ENCODE results near the gene LAMA3. TPM values are rescaled to one million over a fixed set of nuclear protein-coding genes. Genes with fewer than 3 reads are reported as not detected.

The LAMA3 gene
- total RNA-seq, 3 donors from 2014 or later (not counting 1 experiment from before 2014, with no cell fraction given) = not detected

- no peaks in the 10 kb centered on the region for H3K4me1 ChIP-seq (ENCODE audit: control insufficient read depth, insufficient read depth, low read length)
- no peak overlapping the region for H3K4me3 ChIP-seq (ENCODE audit: low read length)
- intact Hi-C loops (cut with micrococcal nuclease) = no loop called here
- Mint-ChIP-seq H3K27me3 (ENCODE audit: low read depth in 2 of 2) (peaks cover 15 to 30% of the 10 kb centered on the region in 2 donors), H3K9me3 (no peaks in the 10 kb centered on the region), H3K4me1 (no peaks in the 10 kb centered on the region), H3K4me3 (no peak overlapping the region), H3K36me3 (no peaks in the 10 kb centered on the region), H3K27ac (no peak overlapping the region)
- no peaks in the 10 kb centered on the region for H3K27me3 ChIP-seq (ENCODE audit: control insufficient read depth, insufficient read depth, low read length)
- H3K36me3 ChIP-seq (ENCODE audit: control insufficient read depth, insufficient read depth, low read length) = no peaks in the 10 kb centered on the region
- TF ChIP-seq, protein P1, sequence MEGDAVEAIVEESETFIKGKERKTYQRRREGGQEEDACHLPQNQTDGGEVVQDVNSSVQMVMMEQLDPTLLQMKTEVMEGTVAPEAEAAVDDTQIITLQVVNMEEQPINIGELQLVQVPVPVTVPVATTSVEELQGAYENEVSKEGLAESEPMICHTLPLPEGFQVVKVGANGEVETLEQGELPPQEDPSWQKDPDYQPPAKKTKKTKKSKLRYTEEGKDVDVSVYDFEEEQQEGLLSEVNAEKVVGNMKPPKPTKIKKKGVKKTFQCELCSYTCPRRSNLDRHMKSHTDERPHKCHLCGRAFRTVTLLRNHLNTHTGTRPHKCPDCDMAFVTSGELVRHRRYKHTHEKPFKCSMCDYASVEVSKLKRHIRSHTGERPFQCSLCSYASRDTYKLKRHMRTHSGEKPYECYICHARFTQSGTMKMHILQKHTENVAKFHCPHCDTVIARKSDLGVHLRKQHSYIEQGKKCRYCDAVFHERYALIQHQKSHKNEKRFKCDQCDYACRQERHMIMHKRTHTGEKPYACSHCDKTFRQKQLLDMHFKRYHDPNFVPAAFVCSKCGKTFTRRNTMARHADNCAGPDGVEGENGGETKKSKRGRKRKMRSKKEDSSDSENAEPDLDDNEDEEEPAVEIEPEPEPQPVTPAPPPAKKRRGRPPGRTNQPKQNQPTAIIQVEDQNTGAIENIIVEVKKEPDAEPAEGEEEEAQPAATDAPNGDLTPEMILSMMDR (IDR thresholded peaks at IDR 0.05) = no peak
- ATAC-seq = no peak
- H3K9me3 ChIP-seq (ENCODE audit: control insufficient read depth, insufficient read depth, low read length) = no peaks in the 10 kb centered on the region
- WGBS (ENCODE audit: insufficient coverage) = 95% methylated on average over 1 of the region's 1 CpG
- no peak overlapping the region for H3K27ac ChIP-seq (ENCODE audit: low read length)
- DNase-seq = no peak
Measured at GRCh38 chr18:23719634-23720201, 30.5 kb downstream of the LAMA3 start.

DNA sequence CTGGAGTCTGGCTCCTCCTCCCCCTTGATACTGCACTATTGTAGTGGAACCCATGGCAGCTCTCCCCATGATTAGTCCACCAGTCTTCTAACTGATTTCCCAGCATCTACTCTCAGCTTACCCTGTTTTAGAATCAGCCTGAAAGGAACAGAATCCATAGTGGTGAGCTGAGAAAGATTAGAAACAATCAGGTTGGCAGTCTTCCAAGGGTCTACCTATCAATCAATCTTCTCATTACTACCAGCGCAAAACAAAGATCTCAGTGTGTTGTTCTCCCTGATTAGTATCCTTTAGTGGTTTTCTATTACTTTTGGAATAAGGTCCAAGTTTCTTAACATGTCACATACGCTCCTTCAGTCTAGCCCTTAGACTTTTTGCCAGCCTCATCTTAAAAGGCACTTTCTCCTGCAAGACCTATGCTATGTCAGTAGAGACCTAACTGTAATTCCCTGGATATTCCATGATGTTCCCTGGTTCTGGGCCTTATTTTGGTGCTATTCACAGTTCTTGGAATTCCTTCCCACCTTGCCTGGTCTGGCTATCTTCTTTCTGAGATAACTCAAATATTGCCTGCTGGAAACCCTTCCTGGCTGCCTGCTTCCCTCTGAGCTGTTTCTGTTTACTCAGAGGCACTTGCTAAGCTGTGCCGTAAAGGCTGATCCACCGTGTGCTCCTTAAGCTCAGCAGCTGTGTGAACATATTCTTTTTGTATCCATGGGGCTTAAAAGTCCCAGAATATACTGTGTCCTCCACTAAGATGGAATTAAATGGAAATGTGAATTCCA is 32.6 kb downstream of the LAMA3 start:
- intact Hi-C loops (cut with micrococcal nuclease) = no loop called here
- no peaks in the 10 kb centered on the region for H3K27me3 ChIP-seq (ENCODE audit: control insufficient read depth, insufficient read depth, low read length)
- H3K9me3 ChIP-seq (ENCODE audit: control insufficient read depth, insufficient read depth, low read length) = no peaks in the 10 kb centered on the region
- 44% methylated on average over 3 of the region's 4 CpGs for WGBS (ENCODE audit: insufficient coverage)
- Mint-ChIP-seq H3K9me3 (no peaks in the 10 kb centered on the region), H3K27me3 (ENCODE audit: low read depth in 2 of 2) (peaks cover 17 to 35% of the 10 kb centered on the region in 2 donors), H3K4me3 (no peak overlapping the region), H3K36me3 (no peaks in the 10 kb centered on the region), H3K4me1 (no peaks in the 10 kb centered on the region), H3K27ac (no peak overlapping the region)
- TF ChIP-seq, protein P1 (IDR thresholded peaks at IDR 0.05) = no peak
- no peaks in the 10 kb centered on the region for H3K36me3 ChIP-seq (ENCODE audit: control insufficient read depth, insufficient read depth, low read length)
- no peak overlapping the region for H3K27ac ChIP-seq (ENCODE audit: low read length)
- ATAC-seq (no peak), DNase-seq (no peak)
- H3K4me1 ChIP-seq (ENCODE audit: control insufficient read depth, insufficient read depth, low read length) = no peaks in the 10 kb centered on the region
- H3K4me3 ChIP-seq (ENCODE audit: low read length) = no peak overlapping the region

GRCh38 chr18:23722646-23723045 is 33.4 kb downstream of the LAMA3 start:
- Histone ChIP-seq H3K4me3 (ENCODE audit: low read length) (no peak overlapping the region), H3K4me1 (ENCODE audit: control insufficient read depth, insufficient read depth, low read length) (no peaks in the 10 kb centered on the region), H3K27ac (ENCODE audit: low read length) (no peak overlapping the region), H3K36me3 (ENCODE audit: control insufficient read depth, insufficient read depth, low read length) (no peaks in the 10 kb centered on the region), H3K9me3 (ENCODE audit: control insufficient read depth, insufficient read depth, low read length) (no peaks in the 10 kb centered on the region), H3K27me3 (ENCODE audit: control insufficient read depth, insufficient read depth, low read length) (no peaks in the 10 kb centered on the region)
- Mint-ChIP-seq H3K36me3 (no peaks in the 10 kb centered on the region), H3K4me3 (no peak overlapping the region), H3K27me3 (ENCODE audit: low read depth in 2 of 2) (peaks cover 17 to 35% of the 10 kb centered on the region in 2 donors), H3K4me1 (no peaks in the 10 kb centered on the region), H3K27ac (no peak overlapping the region), H3K9me3 (no peaks in the 10 kb centered on the region)
- WGBS (ENCODE audit: insufficient coverage) = 92% methylated on average over 3 of the region's 3 CpGs
- TF ChIP-seq, protein P1 (IDR thresholded peaks at IDR 0.05) = no peak
- ATAC-seq (no peak), DNase-seq (no peak)
- intact Hi-C loops (cut with micrococcal nuclease) = no loop called here

Measured in natural killer cell (primary cell).